ENCODE data around the gene HSBP1L1.

DNA sequence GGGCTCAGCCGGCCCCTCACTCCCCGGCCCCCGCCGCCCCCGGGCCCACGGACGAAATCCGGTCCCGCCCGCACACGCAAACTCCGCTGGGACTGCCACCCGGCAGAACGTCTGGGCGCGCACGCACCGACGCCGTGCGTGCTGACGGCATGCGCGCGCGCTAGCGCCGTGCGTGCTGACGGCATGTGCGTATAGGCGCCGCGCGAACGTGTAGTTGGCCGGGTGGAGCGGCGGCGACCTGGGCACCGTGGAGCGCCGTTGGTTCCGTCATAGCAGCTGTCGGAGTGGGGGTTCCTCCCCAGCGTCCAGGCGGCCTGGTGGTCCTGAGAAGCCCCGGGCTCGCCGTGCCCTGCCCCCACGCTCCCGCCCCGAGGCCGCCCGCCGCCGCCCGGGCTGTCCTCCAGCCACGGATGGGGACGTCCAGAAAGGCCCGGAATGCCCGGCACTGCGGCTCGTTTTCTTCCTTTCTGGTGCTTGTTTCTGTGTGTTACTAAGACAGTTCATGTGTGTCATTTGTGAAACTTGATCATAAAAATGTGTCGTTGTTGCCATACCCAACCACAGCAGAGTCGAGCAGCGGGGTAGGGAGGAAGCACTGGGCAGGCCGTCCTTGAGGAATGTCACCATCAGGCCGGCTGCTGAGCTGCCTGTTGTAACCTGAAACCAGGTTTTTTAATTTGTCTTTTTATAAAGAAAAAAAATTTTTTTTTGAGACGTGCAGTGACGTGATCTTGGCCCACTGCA is 24.2 kb downstream of the HSBP1L1 start, which contains the start of gene TXNL4A:
- TF ChIP-seq, protein P1, sequence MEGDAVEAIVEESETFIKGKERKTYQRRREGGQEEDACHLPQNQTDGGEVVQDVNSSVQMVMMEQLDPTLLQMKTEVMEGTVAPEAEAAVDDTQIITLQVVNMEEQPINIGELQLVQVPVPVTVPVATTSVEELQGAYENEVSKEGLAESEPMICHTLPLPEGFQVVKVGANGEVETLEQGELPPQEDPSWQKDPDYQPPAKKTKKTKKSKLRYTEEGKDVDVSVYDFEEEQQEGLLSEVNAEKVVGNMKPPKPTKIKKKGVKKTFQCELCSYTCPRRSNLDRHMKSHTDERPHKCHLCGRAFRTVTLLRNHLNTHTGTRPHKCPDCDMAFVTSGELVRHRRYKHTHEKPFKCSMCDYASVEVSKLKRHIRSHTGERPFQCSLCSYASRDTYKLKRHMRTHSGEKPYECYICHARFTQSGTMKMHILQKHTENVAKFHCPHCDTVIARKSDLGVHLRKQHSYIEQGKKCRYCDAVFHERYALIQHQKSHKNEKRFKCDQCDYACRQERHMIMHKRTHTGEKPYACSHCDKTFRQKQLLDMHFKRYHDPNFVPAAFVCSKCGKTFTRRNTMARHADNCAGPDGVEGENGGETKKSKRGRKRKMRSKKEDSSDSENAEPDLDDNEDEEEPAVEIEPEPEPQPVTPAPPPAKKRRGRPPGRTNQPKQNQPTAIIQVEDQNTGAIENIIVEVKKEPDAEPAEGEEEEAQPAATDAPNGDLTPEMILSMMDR (IDR thresholded peaks at IDR 0.05): peak in 1 of 6 experiments; percentile 7
- peak in 2 of 4 donors; percentile 70 to 95 for TF ChIP-seq POLR2A (IDR thresholded peaks at IDR 0.05)

Measured in upper lobe of left lung (tissue), 4 donors.